ENCODE results near the gene CD40LG.
A peak's percentile ranks its signal among the peaks of the same experiment; 100 is the strongest.

CD40LG gene

DNA sequence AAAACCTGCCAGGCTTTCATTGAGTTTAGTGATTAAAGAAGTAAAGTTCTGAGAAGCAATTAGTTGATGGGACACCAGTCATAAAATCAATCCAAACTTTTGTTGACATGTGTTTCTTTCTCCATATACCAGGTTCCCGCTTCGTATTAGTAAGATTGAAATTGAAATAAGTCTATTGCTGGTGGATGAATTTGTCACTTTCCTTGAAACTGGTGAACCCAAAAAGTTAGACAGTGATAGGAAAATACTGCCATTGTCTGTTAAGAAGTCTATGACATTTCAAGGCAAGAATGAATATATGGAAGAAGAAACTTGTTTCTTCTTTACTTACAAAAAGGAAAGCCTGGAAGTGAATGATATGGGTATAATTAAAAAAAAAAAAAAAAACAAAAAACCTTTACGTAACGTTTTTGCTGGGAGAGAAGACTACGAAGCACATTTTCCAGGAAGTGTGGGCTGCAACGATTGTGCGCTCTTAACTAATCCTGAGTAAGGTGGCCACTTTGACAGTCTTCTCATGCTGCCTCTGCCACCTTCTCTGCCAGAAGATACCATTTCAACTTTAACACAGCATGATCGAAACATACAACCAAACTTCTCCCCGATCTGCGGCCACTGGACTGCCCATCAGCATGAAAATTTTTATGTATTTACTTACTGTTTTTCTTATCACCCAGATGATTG, at the start of gene CD40LG:
CD40LG (plus strand) TSS at position 482 of the 684 bp plus-strand sequence; CDS start at position 573, 91 bp downstream.
- TF ChIP-seq JUND (IDR thresholded peaks at IDR 0.05; ENCODE audit: low read depth) = no peak
- no peak for DNase-seq (ENCODE audit: low read depth in 1 of 2, low spot score in 1 of 2)
- in situ Hi-C loops (cut with HindIII; ENCODE audit: low pct_unique_long_range_greater_than_20kb, low sequenced_read_pairs) = no loop called here

DNA sequence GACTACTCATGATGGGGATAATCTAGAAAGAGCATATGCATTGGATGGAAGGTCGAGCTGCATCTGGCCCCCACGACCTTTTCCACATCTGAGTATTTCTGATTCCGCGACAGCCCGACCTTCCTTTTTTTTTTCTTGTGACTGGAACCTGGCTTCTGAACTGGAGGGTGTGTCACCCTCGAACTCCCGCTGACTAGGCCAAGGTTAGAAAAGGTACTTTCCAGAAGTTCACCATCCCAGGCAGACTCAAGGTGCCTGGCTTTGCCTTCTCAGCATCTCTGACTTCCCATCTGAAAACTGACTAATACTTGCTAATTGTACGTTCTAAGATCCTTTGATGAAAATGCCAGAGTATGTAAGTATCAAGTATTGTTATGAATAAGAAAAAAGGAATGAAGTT, 49.3 kb upstream of the CD40LG start:
- DNase-seq (ENCODE audit: low read depth in 1 of 2, low spot score in 1 of 2) = no peak
- in situ Hi-C loops (cut with HindIII; ENCODE audit: low pct_unique_long_range_greater_than_20kb, low sequenced_read_pairs) = no loop called here
- no peak for TF ChIP-seq JUND (IDR thresholded peaks at IDR 0.05; ENCODE audit: low read depth)

DNA sequence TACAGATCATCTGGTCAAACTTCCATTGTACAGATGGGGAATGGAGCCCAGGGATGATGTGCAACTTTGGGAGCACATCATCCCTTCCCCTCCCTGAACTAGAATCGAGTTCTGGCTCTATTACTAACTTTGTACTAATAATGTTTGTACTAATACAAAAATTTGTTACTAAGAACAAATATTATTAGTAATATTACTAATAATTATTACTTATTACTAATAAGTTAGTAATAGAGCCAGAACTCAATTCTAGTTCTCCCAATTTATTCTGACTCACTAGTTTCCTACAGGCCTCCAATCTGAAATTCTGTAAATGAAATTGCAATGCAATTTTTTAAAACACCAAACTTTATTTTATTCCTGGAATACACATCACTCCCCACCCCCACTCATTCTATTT, 47.9 kb upstream of the CD40LG start:
- in situ Hi-C loops (cut with HindIII; ENCODE audit: low pct_unique_long_range_greater_than_20kb, low sequenced_read_pairs) = no loop called here
- TF ChIP-seq JUND (IDR thresholded peaks at IDR 0.05; ENCODE audit: low read depth) = no peak
- DNase-seq (ENCODE audit: low read depth in 1 of 2, low spot score in 1 of 2) = no peak

DNA sequence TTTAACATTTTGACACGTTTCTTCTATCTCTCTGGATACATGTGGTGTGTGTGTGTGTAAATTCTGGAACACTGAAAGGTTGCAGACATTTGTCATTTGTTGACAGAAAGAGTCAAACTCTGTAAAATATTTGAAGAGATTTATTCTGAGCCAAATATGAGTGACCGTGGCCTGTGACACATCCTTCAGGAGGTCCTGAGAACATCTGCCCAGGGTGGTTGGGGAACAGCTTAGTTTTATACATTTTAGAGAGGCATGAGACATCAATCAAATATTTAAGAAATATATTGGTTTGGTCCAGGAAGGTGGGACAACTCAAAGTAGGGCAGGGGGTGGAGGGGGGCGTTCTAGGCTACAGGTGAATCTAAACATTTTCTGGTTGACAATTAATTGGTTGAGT, 40.7 kb upstream of the CD40LG start:
- TF ChIP-seq JUND (IDR thresholded peaks at IDR 0.05; ENCODE audit: low read depth) = no peak
- in situ Hi-C loops (cut with HindIII; ENCODE audit: low pct_unique_long_range_greater_than_20kb, low sequenced_read_pairs) = no loop called here
- no peak for DNase-seq (ENCODE audit: low read depth in 1 of 2, low spot score in 1 of 2)

DNA sequence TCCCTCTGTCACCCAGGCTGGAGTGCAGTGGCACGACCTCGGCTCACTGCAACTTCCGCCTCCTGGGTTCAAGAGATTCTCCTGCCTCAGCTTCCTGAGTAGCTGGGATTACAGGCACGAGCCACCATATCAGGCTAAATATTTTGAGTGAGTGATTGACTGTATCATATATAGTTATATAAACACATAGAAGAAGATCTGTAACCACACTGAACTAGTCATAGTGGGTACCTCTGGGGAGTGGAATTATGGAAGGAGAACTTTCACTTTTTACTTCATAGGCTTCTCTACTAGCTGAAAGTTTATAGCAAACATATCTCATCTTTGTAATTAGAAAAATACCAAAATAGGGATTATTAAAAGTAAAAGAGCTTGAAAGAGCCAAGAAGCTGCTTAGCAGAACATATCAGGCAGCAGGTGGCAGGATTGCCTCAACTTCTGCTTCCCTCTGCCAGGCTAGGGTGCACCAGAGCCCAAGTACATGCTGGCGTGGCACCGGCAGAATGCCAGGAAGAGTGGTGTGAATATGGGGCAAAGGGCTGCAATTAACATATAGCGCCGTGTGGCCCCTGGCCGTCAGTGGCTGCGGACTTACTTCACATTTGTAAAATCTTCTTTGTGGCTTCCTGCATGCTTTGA, 39.5 kb upstream of the CD40LG start:
- DNase-seq (ENCODE audit: low read depth in 1 of 2, low spot score in 1 of 2) = peak; percentile 2 to 48
- in situ Hi-C loops (cut with HindIII; ENCODE audit: low pct_unique_long_range_greater_than_20kb, low sequenced_read_pairs) = no loop called here
- TF ChIP-seq JUND (IDR thresholded peaks at IDR 0.05; ENCODE audit: low read depth) = no peak

DNA sequence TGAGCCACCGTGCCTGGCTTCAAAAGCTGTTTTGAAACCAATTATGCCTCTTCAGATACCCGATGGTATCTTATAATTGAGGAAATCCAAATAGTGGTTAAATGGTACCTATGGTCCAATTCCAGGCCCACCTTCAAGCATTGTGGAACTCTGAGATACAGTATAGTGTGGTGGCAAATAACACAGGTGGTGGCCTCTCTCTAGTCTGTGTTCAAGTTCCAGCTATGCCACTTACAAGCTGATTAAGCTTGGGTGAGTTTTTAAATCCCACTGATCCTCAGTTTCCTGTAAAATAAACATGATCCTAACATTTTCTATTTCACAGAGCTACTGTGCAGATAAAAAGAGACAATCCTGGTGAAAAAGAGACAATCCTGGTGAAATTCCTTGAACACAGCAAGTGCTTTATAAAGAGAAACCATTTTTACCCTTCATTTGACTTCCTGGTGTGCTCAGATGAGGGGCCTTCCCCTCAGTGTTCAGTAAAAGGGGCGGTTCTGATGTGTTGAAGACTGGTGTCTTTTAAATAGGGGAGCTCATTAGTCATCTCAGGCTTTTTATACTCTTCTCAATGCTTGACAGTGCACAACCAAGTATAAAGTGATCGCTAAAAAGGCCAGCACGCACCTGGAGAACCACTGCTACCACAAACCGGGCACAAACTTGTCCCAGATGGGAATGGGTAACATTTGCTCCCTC, 30.8 kb upstream of the CD40LG start:
- no peak for TF ChIP-seq JUND (IDR thresholded peaks at IDR 0.05; ENCODE audit: low read depth)
- DNase-seq (ENCODE audit: low read depth in 1 of 2, low spot score in 1 of 2) = no peak
- in situ Hi-C loops (cut with HindIII; ENCODE audit: low pct_unique_long_range_greater_than_20kb, low sequenced_read_pairs) = no loop called here

DNA sequence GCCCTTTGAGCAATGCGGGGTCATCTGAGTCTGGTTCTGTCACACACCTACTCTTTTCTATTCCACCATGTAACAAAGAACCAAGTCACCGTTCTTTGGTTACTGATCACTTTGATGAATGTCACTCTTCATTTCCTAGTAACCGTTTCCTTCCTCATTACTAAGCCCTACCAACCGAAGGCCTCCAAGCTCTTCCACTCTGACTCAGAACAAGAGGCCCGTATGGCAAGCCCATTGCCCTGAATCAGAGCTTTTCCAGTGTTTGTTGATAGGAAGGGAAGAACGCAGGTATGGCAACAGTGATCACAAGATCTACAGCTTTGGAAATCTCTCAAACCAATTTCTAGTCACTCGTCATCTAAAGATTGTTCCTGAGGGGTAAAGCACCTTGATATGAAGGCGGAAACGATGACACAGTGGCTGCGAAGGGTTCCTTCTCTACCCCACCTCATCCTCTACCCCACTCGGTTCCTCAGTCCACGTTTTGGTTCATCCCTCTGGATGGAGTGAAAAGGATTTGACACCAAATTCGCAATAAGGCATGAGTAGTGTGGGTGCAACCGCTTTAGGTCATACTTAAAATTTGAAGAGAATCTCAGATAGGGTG, 28.0 kb upstream of the CD40LG start:
- TF ChIP-seq JUND (IDR thresholded peaks at IDR 0.05; ENCODE audit: low read depth) = no peak
- DNase-seq (ENCODE audit: low read depth in 1 of 2, low spot score in 1 of 2) = no peak
- in situ Hi-C loops (cut with HindIII; ENCODE audit: low pct_unique_long_range_greater_than_20kb, low sequenced_read_pairs) = no loop called here

DNA sequence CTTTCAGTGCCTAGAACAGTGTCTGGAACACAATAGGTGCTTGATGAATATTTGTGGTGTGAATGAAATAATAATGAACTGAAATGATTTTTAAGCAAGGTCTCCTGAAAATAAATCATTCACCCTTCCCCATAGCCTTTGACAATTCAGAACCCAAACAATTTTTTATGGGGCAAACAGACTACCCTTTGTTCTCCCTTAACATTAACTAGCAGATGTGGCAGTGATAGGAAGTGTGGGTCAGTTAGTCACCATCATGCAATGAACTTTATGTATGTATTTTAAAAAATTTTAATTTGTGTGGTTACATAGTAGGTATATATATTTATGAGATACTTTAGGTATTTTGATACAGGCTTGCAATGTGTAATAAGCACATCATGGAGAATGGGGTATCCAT, 27.2 kb upstream of the CD40LG start:
- no peak for DNase-seq (ENCODE audit: low read depth in 1 of 2, low spot score in 1 of 2)
- in situ Hi-C loops (cut with HindIII; ENCODE audit: low pct_unique_long_range_greater_than_20kb, low sequenced_read_pairs) = no loop called here
- no peak for TF ChIP-seq JUND (IDR thresholded peaks at IDR 0.05; ENCODE audit: low read depth)

DNA sequence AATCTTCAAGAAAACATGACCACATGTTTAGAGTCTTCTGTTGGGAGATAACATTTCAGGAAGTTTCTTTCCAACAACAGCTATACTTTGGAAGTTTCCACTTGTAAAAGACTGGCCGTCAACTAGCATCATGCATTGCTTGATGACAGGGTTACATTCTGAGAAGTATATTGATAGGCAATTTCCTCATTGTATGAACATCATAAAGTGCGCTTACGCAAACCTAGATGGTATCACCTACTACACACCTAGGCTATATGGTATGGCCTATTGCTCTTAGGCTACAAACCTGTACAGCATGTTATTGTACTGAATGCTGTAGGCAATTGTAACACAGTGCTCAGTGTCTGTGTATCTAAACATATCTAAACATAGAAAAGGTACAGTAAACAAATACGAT, 25.4 kb upstream of the CD40LG start:
- no peak for DNase-seq (ENCODE audit: low read depth in 1 of 2, low spot score in 1 of 2)
- in situ Hi-C loops (cut with HindIII; ENCODE audit: low pct_unique_long_range_greater_than_20kb, low sequenced_read_pairs) = no loop called here
- TF ChIP-seq JUND (IDR thresholded peaks at IDR 0.05; ENCODE audit: low read depth) = no peak

DNA sequence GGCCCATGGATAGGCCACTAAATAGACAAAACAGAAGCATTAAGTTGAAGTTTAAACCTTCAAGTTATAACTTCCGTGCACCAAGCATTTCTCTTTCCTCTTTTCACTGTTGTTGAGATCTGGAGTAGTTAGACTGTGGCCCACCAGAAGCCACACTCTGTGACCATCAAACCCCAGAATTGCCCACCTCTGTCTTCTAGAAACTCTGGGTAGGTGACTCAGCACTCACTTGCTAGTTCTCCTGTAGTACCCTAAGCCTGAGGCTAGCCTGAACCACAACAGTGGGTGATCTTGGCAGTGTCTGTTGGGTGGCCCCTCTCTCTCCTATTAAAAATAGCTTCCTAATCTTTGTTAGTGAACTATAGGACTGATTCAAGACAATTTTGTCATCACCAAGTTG, 24.6 kb upstream of the CD40LG start:
- DNase-seq (ENCODE audit: low read depth in 1 of 2, low spot score in 1 of 2) = no peak
- in situ Hi-C loops (cut with HindIII; ENCODE audit: low pct_unique_long_range_greater_than_20kb, low sequenced_read_pairs) = no loop called here
- no peak for TF ChIP-seq JUND (IDR thresholded peaks at IDR 0.05; ENCODE audit: low read depth)

DNA sequence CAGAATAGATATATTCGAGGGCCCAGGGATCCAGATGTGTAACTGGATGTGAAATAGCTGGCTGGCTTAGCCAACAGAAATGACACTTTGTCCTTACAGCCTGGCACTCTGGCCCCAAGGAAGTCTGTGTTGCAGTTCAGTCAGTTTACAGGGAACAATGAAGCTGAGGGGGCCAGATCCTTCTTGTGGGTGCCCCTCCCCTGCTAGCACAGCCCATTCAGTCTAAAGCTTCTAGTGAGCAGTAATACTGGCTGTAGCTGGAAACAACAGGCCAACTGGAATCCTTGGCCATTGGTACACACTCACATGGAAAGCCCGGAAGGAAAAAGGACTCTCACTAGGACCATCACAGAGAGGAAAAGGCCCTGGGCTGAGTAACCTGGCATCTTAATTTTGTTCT, 22.7 kb upstream of the CD40LG start:
- in situ Hi-C loops (cut with HindIII; ENCODE audit: low pct_unique_long_range_greater_than_20kb, low sequenced_read_pairs) = no loop called here
- no peak for DNase-seq (ENCODE audit: low read depth in 1 of 2, low spot score in 1 of 2)
- no peak for TF ChIP-seq JUND (IDR thresholded peaks at IDR 0.05; ENCODE audit: low read depth)

DNA sequence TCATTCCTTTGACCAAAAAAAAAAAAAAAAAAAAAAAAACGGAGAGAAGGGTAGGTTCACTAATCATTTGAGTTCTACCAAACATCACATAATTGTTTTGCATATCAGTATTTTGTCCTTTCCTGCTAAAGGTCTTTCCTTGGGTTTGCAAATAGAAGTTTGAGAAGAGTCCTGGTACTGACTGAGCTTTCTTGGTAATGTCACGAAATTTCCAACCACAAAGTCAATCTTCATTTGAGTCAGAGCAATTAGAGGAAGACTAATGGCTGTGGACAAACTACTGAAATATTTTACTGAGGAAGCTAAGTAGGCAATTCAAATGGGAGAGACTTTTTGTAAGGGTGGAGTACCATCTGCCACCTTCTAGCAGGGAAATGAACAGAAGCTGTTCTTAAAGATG, 21.7 kb upstream of the CD40LG start:
- in situ Hi-C loops (cut with HindIII; ENCODE audit: low pct_unique_long_range_greater_than_20kb, low sequenced_read_pairs) = no loop called here
- TF ChIP-seq JUND (IDR thresholded peaks at IDR 0.05; ENCODE audit: low read depth) = no peak
- no peak for DNase-seq (ENCODE audit: low read depth in 1 of 2, low spot score in 1 of 2)

DNA sequence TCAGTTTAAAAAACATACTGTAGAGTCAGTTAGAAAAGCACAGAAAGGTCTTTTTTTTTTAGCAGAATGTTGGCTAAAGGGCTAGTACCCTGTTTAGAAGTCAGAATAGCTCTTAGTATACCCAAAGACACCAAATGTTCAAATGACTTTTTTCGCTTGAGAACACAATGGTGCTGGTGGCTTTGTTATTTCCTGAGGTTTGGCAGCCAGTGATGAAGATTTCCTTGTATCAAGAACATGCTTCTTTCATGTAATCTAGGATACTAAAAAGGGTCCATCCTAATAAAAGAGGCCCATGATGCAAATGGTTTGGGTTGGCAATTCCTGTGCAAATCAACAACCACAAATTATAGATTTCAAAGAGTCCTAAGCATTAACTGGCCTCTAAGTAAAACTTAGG, 21.1 kb upstream of the CD40LG start:
- no peak for TF ChIP-seq JUND (IDR thresholded peaks at IDR 0.05; ENCODE audit: low read depth)
- no peak for DNase-seq (ENCODE audit: low read depth in 1 of 2, low spot score in 1 of 2)
- in situ Hi-C loops (cut with HindIII; ENCODE audit: low pct_unique_long_range_greater_than_20kb, low sequenced_read_pairs) = no loop called here
